Astrocyte (in vitro differentiated cells and primary cell): Measurements from ENCODE around the gene PKNOX2. TPM values are rescaled to one million over a fixed set of nuclear protein-coding genes. Genes with fewer than 3 reads are reported as not detected.

ENCODE experiments used
- DNase-seq: peaks from one replicate; pipeline ENCODE4 v3.0.0-alpha.2; 2010; ENCODE audit warnings: low read depth
- FAIRE-seq: peaks from 2 replicates; lab custom pipeline; 2011; peaks lifted over from hg19 to GRCh38; lab: Jason Lieb, UNC
- H2AFZ ChIP-seq: 2 replicates; pipeline ENCODE4 v1.6.0; 2012; ENCODE audit warnings: low read depth, low read length, inconsistent platforms
- H3K27ac ChIP-seq: 2 replicates; pipeline ENCODE4 v1.5.1; 2011; ENCODE audit warnings: low read depth, low read length, inconsistent platforms
- H3K27me3 ChIP-seq: 2 replicates; pipeline ENCODE4 v1.6.0; 2011; ENCODE audit warnings: low read length, inconsistent platforms; ENCODE audit not compliant: insufficient read depth
- H3K36me3 ChIP-seq: 2 replicates; pipeline ENCODE4 v1.5.1; 2011; ENCODE audit warnings: low read length, inconsistent platforms; ENCODE audit not compliant: insufficient read depth
- H3K4me1 ChIP-seq: 2 replicates; pipeline ENCODE4 v1.5.1; 2011; ENCODE audit warnings: low read length, inconsistent platforms; ENCODE audit not compliant: insufficient read depth
- H3K4me2 ChIP-seq: 2 replicates; pipeline ENCODE4 v1.6.0; 2012; ENCODE audit warnings: low read length, inconsistent platforms
- H3K4me3 ChIP-seq: 2 replicates; pipeline ENCODE4 v1.5.1; 2011; ENCODE audit warnings: low read depth, mild to moderate bottlenecking, low read length, inconsistent platforms; ENCODE audit not compliant: insufficient read depth
- H3K79me2 ChIP-seq: 2 replicates; pipeline ENCODE4 v1.6.0; 2012; ENCODE audit warnings: mild to moderate bottlenecking, low read length, inconsistent platforms; ENCODE audit not compliant: insufficient read depth
- H3K9ac ChIP-seq: 2 replicates; pipeline ENCODE4 v1.6.0; 2012; ENCODE audit warnings: mild to moderate bottlenecking, low read length, inconsistent platforms
- H3K9me3 ChIP-seq: 2 replicates; pipeline ENCODE4 v1.5.1; 2012; ENCODE audit warnings: low read depth, mild to moderate bottlenecking, low read length, inconsistent platforms; ENCODE audit not compliant: insufficient read depth
- H4K20me1 ChIP-seq: 2 replicates; pipeline ENCODE4 v1.6.0; 2012; ENCODE audit warnings: low read length, inconsistent platforms; ENCODE audit not compliant: insufficient read depth
- H3K27ac Mint-ChIP-seq: one replicate; pipeline ENCODE4 v1.8.0; 2021; ENCODE audit warnings: mild to moderate bottlenecking, mixed read lengths; ENCODE audit not compliant: unreplicated experiment
- H3K27me3 Mint-ChIP-seq: one replicate; pipeline ENCODE4 v1.8.0; 2021; ENCODE audit warnings: low read depth, mixed read lengths; ENCODE audit not compliant: unreplicated experiment
- H3K36me3 Mint-ChIP-seq: one replicate; pipeline ENCODE4 v1.8.0; 2021; ENCODE audit warnings: low read depth, mixed read lengths; ENCODE audit not compliant: unreplicated experiment
- H3K4me1 Mint-ChIP-seq: one replicate; pipeline ENCODE4 v1.8.0; 2021; ENCODE audit warnings: low read depth, mixed read lengths; ENCODE audit not compliant: unreplicated experiment
- H3K4me3 Mint-ChIP-seq: one replicate; pipeline ENCODE4 v1.8.0; 2021; ENCODE audit warnings: mild to moderate bottlenecking, moderate library complexity, mixed read lengths; ENCODE audit not compliant: unreplicated experiment
- H3K9me3 Mint-ChIP-seq: one replicate; pipeline ENCODE4 v1.8.0; 2021; ENCODE audit warnings: mild to moderate bottlenecking, mixed read lengths; ENCODE audit not compliant: unreplicated experiment
- EZH2 ChIP-seq: IDR thresholded peaks from 2 replicates; pipeline ENCODE4 v1.6.1; 2012; ENCODE audit warnings: mild to moderate bottlenecking, low read length, inconsistent platforms; ENCODE audit not compliant: insufficient read depth
- total RNA-seq: library from RNA; stranded (reverse); gene quantifications from 2 replicates; pipeline ENCODE4 v1.2.1, GENCODE V29; 2021
- TF ChIP-seq, protein P1 (sequence below): IDR thresholded peaks from 2 replicates; pipeline ENCODE4 v1.5.1; 2011; ENCODE audit warnings: low read depth, mild to moderate bottlenecking, inconsistent platforms, low read length, moderate library complexity; ENCODE audit not compliant: insufficient read depth

PKNOX2 gene
- total RNA-seq, 1 donor from 2014 or later = 53.4 TPM

DNA sequence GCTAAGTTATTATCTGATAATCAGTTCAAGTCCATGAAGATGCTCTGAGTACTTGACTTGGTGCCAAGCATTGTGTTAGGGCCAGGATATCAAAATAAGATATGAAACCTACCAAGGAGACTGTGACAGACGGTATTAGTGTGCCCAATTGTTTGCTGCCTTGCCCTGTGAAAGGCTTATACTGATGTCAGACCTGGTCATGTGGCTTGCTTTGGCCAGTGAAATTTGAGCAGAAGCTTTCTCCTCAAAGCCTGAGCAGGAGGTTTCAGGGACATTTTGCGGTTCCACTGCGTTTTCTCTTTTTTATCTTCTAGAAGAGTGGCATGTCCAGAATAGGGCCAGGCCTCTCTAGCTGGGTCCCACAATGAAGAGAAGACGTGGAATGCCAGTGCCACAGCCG lies 15.8 kb upstream of the PKNOX2 start:
- no peaks in the 10 kb centered on the region for H3K9me3 Mint-ChIP-seq
- Histone ChIP-seq H2AFZ (no peak overlapping the region), H3K4me1 (no peaks in the 10 kb centered on the region), H3K4me2 (no peak overlapping the region), H4K20me1 (no peaks in the 10 kb centered on the region), H3K4me3 (no peak overlapping the region), H3K79me2 (no peaks in the 10 kb centered on the region), H3K27ac (no peak overlapping the region), H3K9ac (no peak overlapping the region), H3K9me3 (no peaks in the 10 kb centered on the region), H3K27me3 (no peaks in the 10 kb centered on the region), H3K36me3 (no peaks in the 10 kb centered on the region)
- peaks cover 6% of the 10 kb centered on the region for H3K4me1 Mint-ChIP-seq
- TF ChIP-seq, protein P1, sequence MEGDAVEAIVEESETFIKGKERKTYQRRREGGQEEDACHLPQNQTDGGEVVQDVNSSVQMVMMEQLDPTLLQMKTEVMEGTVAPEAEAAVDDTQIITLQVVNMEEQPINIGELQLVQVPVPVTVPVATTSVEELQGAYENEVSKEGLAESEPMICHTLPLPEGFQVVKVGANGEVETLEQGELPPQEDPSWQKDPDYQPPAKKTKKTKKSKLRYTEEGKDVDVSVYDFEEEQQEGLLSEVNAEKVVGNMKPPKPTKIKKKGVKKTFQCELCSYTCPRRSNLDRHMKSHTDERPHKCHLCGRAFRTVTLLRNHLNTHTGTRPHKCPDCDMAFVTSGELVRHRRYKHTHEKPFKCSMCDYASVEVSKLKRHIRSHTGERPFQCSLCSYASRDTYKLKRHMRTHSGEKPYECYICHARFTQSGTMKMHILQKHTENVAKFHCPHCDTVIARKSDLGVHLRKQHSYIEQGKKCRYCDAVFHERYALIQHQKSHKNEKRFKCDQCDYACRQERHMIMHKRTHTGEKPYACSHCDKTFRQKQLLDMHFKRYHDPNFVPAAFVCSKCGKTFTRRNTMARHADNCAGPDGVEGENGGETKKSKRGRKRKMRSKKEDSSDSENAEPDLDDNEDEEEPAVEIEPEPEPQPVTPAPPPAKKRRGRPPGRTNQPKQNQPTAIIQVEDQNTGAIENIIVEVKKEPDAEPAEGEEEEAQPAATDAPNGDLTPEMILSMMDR = no peak
- no peak for TF ChIP-seq EZH2
- H3K4me3 Mint-ChIP-seq = no peak overlapping the region
- no peak for DNase-seq
- H3K27ac Mint-ChIP-seq = no peak overlapping the region
- FAIRE-seq = no peak
- no peaks in the 10 kb centered on the region for H3K36me3 Mint-ChIP-seq
- peaks cover 21% of the 10 kb centered on the region for H3K27me3 Mint-ChIP-seq

DNA sequence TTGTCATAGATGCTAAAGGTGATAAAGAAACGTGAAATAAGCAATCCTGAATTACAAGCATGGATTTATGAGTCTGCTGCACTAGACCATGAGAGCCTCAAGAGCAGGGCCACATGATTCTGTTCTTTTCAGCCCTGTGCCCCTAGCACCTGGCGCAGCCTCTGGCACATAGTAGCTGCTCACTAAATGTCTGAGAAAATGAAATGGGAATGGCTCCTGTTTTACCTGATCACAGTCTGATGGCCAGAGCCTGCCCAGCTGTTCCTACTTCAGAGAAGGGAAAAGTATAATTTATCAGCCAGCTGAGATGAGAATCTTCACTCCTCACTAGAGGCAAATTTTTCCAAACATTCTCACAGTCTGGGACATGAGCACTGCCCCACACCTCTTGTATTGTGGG lies 10.7 kb upstream of the PKNOX2 start:
- H3K9me3 Mint-ChIP-seq = peaks cover 2% of the 10 kb centered on the region

More for the DNA sequence above, 10.7 kb upstream of the PKNOX2 start:
- Mint-ChIP-seq H3K36me3 (peaks cover 8% of the 10 kb centered on the region), H3K4me1 (no peaks in the 10 kb centered on the region), H3K27me3 (peaks cover 17% of the 10 kb centered on the region), H3K27ac (no peak overlapping the region), H3K4me3 (no peak overlapping the region)
- H3K36me3 ChIP-seq = no peaks in the 10 kb centered on the region
- FAIRE-seq (no peak), DNase-seq (no peak)
- H2AFZ ChIP-seq = no peak overlapping the region
- H3K4me1 ChIP-seq = no peaks in the 10 kb centered on the region
- no peaks in the 10 kb centered on the region for H4K20me1 ChIP-seq
- no peak overlapping the region for H3K4me2 ChIP-seq
- no peak overlapping the region for H3K27ac ChIP-seq
- H3K79me2 ChIP-seq = no peaks in the 10 kb centered on the region
- TF ChIP-seq EZH2 = no peak
- TF ChIP-seq, protein P1 = no peak
- no peak overlapping the region for H3K4me3 ChIP-seq
- no peaks in the 10 kb centered on the region for H3K9me3 ChIP-seq
- no peak overlapping the region for H3K9ac ChIP-seq
- H3K27me3 ChIP-seq = no peaks in the 10 kb centered on the region
